Measurements from ENCODE around the gene CTTN.

CTTN gene

DNA sequence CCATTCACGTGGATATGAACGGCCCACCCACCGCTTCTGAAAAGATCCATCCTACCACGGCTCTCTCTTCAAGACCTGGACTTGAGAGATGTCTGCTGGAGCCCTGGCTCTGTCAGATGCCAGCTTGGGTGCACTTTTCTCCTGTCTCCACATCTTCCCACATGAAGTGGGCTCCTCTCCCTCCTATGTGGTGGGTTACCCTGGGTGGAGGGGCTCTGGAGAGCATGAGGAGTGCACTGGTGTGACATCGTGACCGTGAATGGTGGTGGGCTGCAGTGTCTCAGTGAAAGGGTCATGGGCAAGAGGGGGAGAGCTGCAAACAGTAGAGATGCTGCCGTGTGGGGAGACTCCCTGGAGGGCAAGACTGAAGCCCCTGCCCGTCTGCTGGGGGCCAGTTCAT, 76.4 kb downstream of the CTTN start:
- H3K4me1 ChIP-seq (ENCODE audit: control insufficient read depth, insufficient read depth, low read length, unreplicated experiment): no peaks in the 10 kb centered on the region
- no peak overlapping the region for H2AFZ ChIP-seq (ENCODE audit: low read length, unreplicated experiment)
- no peaks in the 10 kb centered on the region for H3K27me3 ChIP-seq (ENCODE audit: insufficient read depth, low read length)
- no peak overlapping the region for H3K4me3 ChIP-seq (ENCODE audit: low read depth, low read length)
- no peaks in the 10 kb centered on the region for H3K79me2 ChIP-seq (ENCODE audit: control insufficient read depth, insufficient read depth, low read length, unreplicated experiment)
- no peak overlapping the region for H3K27ac ChIP-seq (ENCODE audit: low read depth, low read length)
- no peaks in the 10 kb centered on the region for H3K36me3 ChIP-seq (ENCODE audit: insufficient read depth, low read length)

DNA sequence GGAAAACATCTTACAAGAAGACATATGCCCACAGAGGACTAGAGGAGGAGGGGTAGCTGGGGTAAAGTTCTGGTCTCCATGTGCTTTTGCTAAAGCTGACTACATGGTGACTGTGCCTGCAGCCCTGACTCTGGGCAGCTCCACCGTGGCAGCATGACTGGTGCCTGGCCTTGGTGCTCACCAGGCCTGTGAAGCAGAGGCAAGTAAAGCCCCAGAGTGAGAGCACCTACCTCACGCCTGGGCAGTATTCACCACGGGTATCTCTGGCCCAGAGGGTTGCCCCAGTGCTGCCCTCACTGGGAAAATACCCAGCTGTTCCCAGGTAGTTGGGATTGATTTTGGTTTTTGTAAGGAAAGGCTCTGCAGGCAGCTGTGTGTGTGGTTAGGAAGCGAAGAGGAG, 78.3 kb downstream of the CTTN start:
- no peak overlapping the region for H2AFZ ChIP-seq (ENCODE audit: low read length, unreplicated experiment)

DNA sequence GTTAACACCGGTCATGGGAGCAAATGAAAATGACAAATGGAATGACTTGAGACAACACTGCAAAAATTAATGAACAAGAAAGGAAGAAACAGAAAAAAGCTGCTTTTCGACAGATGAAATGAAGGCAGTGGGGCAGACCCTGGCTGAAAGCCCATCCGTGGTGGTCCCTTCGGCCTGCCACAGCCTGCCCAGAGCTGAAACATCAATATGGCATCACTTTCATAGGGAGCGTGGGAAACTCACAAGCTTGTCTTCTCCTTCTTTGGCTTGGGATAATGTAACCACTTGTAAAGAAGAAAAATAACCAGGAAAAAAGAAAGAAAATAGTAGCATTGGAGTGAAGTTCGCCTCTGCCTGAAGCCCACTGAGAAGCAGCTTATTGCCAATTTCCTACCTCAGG, 78.8 kb downstream of the CTTN start:
- H3K79me2 ChIP-seq (ENCODE audit: control insufficient read depth, insufficient read depth, low read length, unreplicated experiment): no peaks in the 10 kb centered on the region
- H3K27ac ChIP-seq (ENCODE audit: low read depth, low read length): no peak overlapping the region
- H3K4me3 ChIP-seq (ENCODE audit: low read depth, low read length): no peak overlapping the region
- H2AFZ ChIP-seq (ENCODE audit: low read length, unreplicated experiment): no peak overlapping the region
- no peaks in the 10 kb centered on the region for H3K36me3 ChIP-seq (ENCODE audit: insufficient read depth, low read length)
- H3K27me3 ChIP-seq (ENCODE audit: insufficient read depth, low read length): no peaks in the 10 kb centered on the region
- H3K4me1 ChIP-seq (ENCODE audit: control insufficient read depth, insufficient read depth, low read length, unreplicated experiment): peaks cover 8% of the 10 kb centered on the region

More for the DNA sequence above, 78.3 kb downstream of the CTTN start:
- Histone ChIP-seq H3K36me3 (ENCODE audit: insufficient read depth, low read length) (no peaks in the 10 kb centered on the region), H3K27ac (ENCODE audit: low read depth, low read length) (no peak overlapping the region), H3K4me1 (ENCODE audit: control insufficient read depth, insufficient read depth, low read length, unreplicated experiment) (peaks cover 3% of the 10 kb centered on the region), H3K27me3 (ENCODE audit: insufficient read depth, low read length) (no peaks in the 10 kb centered on the region), H3K4me3 (ENCODE audit: low read depth, low read length) (no peak overlapping the region), H3K79me2 (ENCODE audit: control insufficient read depth, insufficient read depth, low read length, unreplicated experiment) (no peaks in the 10 kb centered on the region)

DNA sequence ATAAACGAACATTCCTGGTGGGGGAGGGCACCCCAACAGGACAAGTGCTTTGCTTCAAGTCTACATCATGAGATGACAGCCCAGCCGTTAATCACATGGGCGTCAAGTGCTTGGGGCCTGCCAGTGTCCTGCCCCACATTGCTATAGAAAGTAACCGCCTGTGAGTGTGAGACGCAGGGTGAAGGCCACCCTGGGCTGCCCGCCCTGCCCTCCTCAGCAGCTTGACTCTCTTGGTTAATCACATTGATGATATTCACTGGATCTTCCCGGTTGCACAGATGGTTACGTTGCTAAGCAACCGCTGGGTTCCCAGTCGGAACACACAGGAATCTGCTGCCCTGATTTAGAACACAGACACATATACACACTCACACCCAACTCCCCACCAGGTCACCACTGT, 79.3 kb downstream of the CTTN start:
- H3K4me1 ChIP-seq (ENCODE audit: control insufficient read depth, insufficient read depth, low read length, unreplicated experiment): peaks cover 13% of the 10 kb centered on the region
- H3K27ac ChIP-seq (ENCODE audit: low read depth, low read length): no peak overlapping the region
- H3K79me2 ChIP-seq (ENCODE audit: control insufficient read depth, insufficient read depth, low read length, unreplicated experiment): no peaks in the 10 kb centered on the region
- H3K36me3 ChIP-seq (ENCODE audit: insufficient read depth, low read length): no peaks in the 10 kb centered on the region
- no peaks in the 10 kb centered on the region for H3K27me3 ChIP-seq (ENCODE audit: insufficient read depth, low read length)
- H3K4me3 ChIP-seq (ENCODE audit: low read depth, low read length): no peak overlapping the region
- no peak overlapping the region for H2AFZ ChIP-seq (ENCODE audit: low read length, unreplicated experiment)

DNA sequence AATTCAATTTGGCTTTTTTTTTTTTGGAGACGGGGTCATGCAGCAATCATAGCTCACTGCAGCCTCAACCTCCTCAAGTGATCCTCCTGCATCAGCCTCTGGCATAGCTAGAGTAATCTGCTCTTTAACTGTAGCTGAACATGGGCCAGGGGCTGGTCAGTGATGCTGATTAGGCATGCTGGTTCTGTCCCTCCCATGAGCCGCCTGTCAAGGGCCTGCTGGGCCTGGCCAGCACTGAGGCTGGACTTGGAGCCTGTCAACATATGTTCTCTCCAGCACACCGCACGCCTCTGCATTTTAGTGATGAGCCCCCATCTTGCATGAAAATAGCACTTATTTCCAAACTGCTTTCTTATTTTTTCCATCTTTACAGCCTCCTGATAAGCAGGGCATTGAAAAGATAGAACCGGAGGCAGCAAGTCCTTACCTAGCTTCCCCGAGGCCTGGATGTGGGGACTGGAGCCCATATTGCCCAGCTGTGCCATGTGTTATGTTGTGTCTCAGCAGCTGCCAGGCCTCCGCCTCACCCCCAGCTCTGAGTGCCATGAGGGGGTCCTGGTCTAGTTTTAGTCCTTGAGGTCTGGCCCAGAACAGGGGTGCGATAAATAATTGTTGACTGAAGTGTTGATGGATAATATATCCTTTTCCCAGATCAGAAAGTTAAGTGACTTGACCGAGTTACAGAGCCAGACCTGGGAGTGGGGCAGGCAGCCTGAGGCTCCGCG, 80.0 kb downstream of the CTTN start:
- Histone ChIP-seq H2AFZ (ENCODE audit: low read length, unreplicated experiment) (no peak overlapping the region), H3K36me3 (ENCODE audit: insufficient read depth, low read length) (no peaks in the 10 kb centered on the region), H3K27ac (ENCODE audit: low read depth, low read length) (no peak overlapping the region), H3K27me3 (ENCODE audit: insufficient read depth, low read length) (no peaks in the 10 kb centered on the region), H3K79me2 (ENCODE audit: control insufficient read depth, insufficient read depth, low read length, unreplicated experiment) (no peaks in the 10 kb centered on the region), H3K4me3 (ENCODE audit: low read depth, low read length) (no peak overlapping the region), H3K4me1 (ENCODE audit: control insufficient read depth, insufficient read depth, low read length, unreplicated experiment) (peaks cover 18% of the 10 kb centered on the region)

DNA sequence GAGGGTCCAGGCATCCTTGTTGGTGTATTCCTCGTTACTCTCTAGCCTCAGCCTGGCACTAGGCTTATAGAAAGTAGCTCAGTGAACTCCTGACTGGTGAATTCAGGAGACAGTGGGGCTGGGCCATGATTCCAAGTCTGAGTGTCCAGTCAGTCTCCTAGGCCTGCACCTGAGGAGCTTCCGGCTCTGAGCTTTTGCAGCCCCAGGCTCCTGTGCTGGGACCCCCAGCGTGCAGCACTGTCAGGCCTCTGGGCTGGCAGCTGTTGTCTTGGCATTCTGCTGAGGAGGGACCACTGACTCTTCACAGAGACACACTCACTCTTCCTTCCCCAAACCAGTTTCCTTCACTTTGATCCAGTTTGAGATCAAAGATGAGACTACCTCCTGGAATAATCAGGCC, 82.4 kb downstream of the CTTN start:
- no peak overlapping the region for H2AFZ ChIP-seq (ENCODE audit: low read length, unreplicated experiment)
- no peaks in the 10 kb centered on the region for H3K27me3 ChIP-seq (ENCODE audit: insufficient read depth, low read length)
- H3K27ac ChIP-seq (ENCODE audit: low read depth, low read length): no peak overlapping the region
- no peaks in the 10 kb centered on the region for H3K36me3 ChIP-seq (ENCODE audit: insufficient read depth, low read length)
- peaks cover 18% of the 10 kb centered on the region for H3K4me1 ChIP-seq (ENCODE audit: control insufficient read depth, insufficient read depth, low read length, unreplicated experiment)
- no peak overlapping the region for H3K4me3 ChIP-seq (ENCODE audit: low read depth, low read length)
- no peaks in the 10 kb centered on the region for H3K79me2 ChIP-seq (ENCODE audit: control insufficient read depth, insufficient read depth, low read length, unreplicated experiment)

DNA sequence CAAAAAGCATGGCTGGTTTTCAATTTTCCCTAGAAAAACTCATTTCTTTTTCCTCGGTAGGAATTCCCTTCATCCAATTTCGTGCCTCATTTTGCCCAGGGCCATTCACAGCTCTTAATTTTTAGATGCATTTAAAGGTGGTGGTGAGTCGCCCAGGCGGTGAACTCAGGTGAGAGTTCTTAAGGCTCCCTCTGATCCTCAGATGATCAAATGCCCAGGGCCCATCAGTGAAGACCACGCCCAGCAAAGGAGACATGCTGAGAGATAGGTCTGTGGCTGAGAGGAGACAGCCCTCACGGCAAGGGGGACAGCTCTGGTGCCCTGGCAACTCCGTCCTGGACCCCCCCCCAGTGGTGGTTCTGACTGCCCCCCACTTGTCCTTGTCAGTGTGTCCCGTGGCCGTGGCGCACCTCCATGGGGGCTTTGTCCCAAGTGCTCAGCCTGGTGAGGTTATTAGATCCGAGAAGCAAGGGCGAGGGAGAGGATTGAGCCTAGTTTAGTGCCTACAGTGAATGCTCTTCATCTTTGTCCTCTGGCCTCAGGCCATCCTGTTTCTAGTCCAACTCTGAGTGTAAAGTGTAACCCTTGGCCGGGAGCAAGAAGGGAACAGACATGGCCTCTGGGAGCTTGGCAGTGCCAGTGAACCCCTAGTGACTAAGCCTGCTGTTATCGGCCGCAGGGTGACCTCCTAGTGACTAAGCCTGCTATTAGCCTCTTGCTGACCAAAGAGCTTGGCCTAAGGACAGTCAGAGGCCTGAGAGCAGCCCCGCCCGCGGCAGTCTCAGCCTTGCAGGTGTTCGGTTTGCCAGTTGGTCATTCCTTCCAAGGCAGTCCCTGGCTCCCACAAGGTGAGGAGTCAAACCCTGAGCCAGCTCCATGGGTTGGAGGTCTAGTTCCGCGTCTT, 83.5 kb downstream of the CTTN start:
- Histone ChIP-seq H3K27ac (ENCODE audit: low read depth, low read length) (peak overlapping the region; percentile 27; the same call in 1 of the 2 replicates), H3K36me3 (ENCODE audit: insufficient read depth, low read length) (no peaks in the 10 kb centered on the region), H3K27me3 (ENCODE audit: insufficient read depth, low read length) (no peaks in the 10 kb centered on the region), H3K4me3 (ENCODE audit: low read depth, low read length) (no peak overlapping the region), H2AFZ (ENCODE audit: low read length, unreplicated experiment) (no peak overlapping the region), H3K79me2 (ENCODE audit: control insufficient read depth, insufficient read depth, low read length, unreplicated experiment) (no peaks in the 10 kb centered on the region), H3K4me1 (ENCODE audit: control insufficient read depth, insufficient read depth, low read length, unreplicated experiment) (peaks cover 18% of the 10 kb centered on the region)

DNA sequence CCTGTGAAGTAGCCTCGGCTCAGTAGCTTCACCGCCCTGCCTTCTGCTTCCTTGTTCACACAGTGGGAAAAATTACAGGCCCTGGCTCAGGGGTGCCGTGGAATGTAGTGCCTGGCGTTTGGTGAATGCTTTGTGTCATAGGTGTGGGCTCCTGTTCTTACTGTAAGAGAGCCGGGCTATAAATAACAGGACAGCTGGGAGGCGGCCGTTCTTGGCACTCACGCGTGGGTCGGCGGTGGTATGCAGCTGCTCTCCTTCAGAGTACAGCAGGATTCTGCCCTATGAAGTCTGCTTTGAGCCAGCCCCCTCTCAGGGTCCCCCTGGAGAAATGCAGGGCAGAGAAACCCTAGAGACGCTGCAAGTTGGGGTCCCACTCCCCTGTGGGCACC, 84.2 kb downstream of the CTTN start:
- Histone ChIP-seq H3K4me1 (ENCODE audit: control insufficient read depth, insufficient read depth, low read length, unreplicated experiment) (peaks cover 18% of the 10 kb centered on the region), H3K27me3 (ENCODE audit: insufficient read depth, low read length) (no peaks in the 10 kb centered on the region), H3K79me2 (ENCODE audit: control insufficient read depth, insufficient read depth, low read length, unreplicated experiment) (no peaks in the 10 kb centered on the region), H3K4me3 (ENCODE audit: low read depth, low read length) (no peak overlapping the region), H2AFZ (ENCODE audit: low read length, unreplicated experiment) (no peak overlapping the region), H3K27ac (ENCODE audit: low read depth, low read length) (peak overlapping the region; percentile 27; the same call in 1 of the 2 replicates), H3K36me3 (ENCODE audit: insufficient read depth, low read length) (no peaks in the 10 kb centered on the region)

DNA sequence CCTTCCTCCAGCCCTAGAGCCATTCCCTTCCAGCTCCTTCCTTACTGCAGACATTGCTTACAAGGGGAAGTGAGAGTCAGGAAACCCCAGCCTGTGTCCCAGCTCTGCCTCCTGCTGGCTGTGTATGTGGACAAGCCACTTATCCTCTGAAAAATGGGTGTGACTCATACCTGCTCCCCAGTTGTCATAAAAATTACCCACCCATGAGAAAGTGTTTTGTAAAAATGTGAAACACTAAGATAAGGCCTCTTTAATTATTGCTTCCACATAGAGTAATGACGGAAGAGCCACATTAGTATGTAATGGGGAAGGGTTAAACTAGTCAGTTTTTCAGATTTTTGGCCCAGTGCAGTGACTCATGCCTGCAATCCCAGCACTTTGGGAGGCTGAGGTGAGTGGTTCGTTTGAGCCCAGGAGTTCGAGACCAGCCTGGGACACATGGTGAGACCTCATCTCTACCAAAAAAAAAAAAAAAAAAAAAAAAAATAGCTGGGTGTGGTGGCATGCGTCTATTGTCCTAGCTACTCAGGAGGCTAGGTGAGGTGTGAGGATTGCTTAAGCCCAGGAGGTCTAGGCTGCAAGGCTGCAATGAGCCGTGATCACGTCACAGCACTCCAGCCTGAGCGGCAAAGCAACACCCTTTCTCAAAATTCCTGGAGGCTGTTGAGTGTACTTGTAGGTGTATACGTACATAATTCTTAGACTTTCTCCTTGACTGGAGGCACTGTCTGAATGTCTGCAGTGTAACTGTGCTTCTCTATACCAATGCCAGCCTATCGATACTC, 84.9 kb downstream of the CTTN start:
- Histone ChIP-seq H3K79me2 (ENCODE audit: control insufficient read depth, insufficient read depth, low read length, unreplicated experiment) (no peaks in the 10 kb centered on the region), H3K4me3 (ENCODE audit: low read depth, low read length) (no peak overlapping the region), H3K27me3 (ENCODE audit: insufficient read depth, low read length) (no peaks in the 10 kb centered on the region), H3K4me1 (ENCODE audit: control insufficient read depth, insufficient read depth, low read length, unreplicated experiment) (peaks cover 18% of the 10 kb centered on the region), H3K36me3 (ENCODE audit: insufficient read depth, low read length) (no peaks in the 10 kb centered on the region), H2AFZ (ENCODE audit: low read length, unreplicated experiment) (no peak overlapping the region), H3K27ac (ENCODE audit: low read depth, low read length) (peak overlapping the region; percentile 27; the same call in 1 of the 2 replicates)

DNA sequence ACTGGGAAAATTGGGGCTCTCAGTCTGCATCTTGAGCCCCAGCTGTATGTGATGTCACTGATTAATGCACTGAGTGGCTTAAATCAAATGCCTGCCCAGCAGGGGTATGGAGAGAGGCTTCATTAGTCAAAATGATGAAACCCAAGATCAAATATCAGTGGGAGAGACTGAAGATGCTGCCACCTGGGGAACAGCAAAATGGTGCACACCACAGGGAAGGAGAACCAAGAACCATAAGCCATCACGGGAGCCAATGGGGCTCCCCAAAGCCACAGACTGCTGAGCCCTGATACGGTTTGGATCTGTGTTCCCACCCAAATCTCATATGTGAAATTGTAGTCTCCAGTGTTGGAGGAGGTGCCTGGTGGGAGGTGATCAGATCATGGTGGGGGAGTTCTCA, 85.6 kb downstream of the CTTN start:
- H3K36me3 ChIP-seq (ENCODE audit: insufficient read depth, low read length): no peaks in the 10 kb centered on the region
- H3K4me3 ChIP-seq (ENCODE audit: low read depth, low read length): no peak overlapping the region
- H3K79me2 ChIP-seq (ENCODE audit: control insufficient read depth, insufficient read depth, low read length, unreplicated experiment): no peaks in the 10 kb centered on the region
- H2AFZ ChIP-seq (ENCODE audit: low read length, unreplicated experiment): no peak overlapping the region
- H3K27ac ChIP-seq (ENCODE audit: low read depth, low read length): no peak overlapping the region
- no peaks in the 10 kb centered on the region for H3K27me3 ChIP-seq (ENCODE audit: insufficient read depth, low read length)
- peaks cover 18% of the 10 kb centered on the region for H3K4me1 ChIP-seq (ENCODE audit: control insufficient read depth, insufficient read depth, low read length, unreplicated experiment)

Measured in ACC112 (cell line).